Caki2 (cell line): ENCODE results near the gene FAM184B. TPM values are rescaled to one million over a fixed set of nuclear protein-coding genes. Genes with fewer than 3 reads are reported as not detected.

ENCODE experiments used
- DNase-seq: peaks from one replicate; pipeline ENCODE4 v3.0.0-alpha.2; 2015; ENCODE audit warnings: low read depth
- in situ Hi-C: cut with HindIII; loops from 2 replicates; pipeline ENCODE4 v1.10.0; 2016; ENCODE audit warnings: low sequenced_read_pairs, low pct_unique_long_range_greater_than_20kb, mixed read lengths
- total RNA-seq: library from RNA; depleted of rRNA; stranded (reverse); fragments of >200 nt; shearing (Covaris generic); gene quantifications from 2 replicates; pipeline ENCODE4 v1.2.3, GENCODE V29; 2014; ENCODE audit warnings: low replicate concordance

FAM184B gene
- total RNA-seq, 1 experiment from 2014 or later: not detected

- in situ Hi-C loops: no loop called here
- no peak for DNase-seq
Observed at GRCh38 chr4:17619416-17620105, 161.9 kb downstream of the FAM184B start.

GRCh38 chr4:17618926-17619325 is 162.5 kb downstream of the FAM184B start:
- in situ Hi-C loops: no loop called here
- no peak for DNase-seq

- in situ Hi-C loops: no loop called here
- DNase-seq: no peak
Observed at GRCh38 chr4:17616283-17616682, 165.1 kb downstream of the FAM184B start.

GRCh38 chr4:17614416-17615299 is 166.8 kb downstream of the FAM184B start, which contains the start of gene MED28:
Gene MED28, plus strand, starts transcription at chr4:17614641. Its CDS starts 14 bp downstream, at chr4:17614655.
- in situ Hi-C loops: no loop called here
- peak; percentile 81 for DNase-seq

- peak; percentile 10 for DNase-seq
- in situ Hi-C loops: no loop called here
Observed at GRCh38 chr4:17613761-17614415, 167.5 kb downstream of the FAM184B start.

GRCh38 chr4:17605236-17605635 is 176.2 kb downstream of the FAM184B start:
- no peak for DNase-seq
- in situ Hi-C loops: no loop called here

GRCh38 chr4:17599826-17600225 is 181.6 kb downstream of the FAM184B start:
- DNase-seq: no peak
- in situ Hi-C loops: no loop called here

- peak; percentile 29 for DNase-seq
- in situ Hi-C loops: no loop called here
Observed at GRCh38 chr4:17597517-17597916, 183.9 kb downstream of the FAM184B start.

GRCh38 chr4:17595471-17596005 is 185.9 kb downstream of the FAM184B start:
- in situ Hi-C loops: no loop called here
- DNase-seq: no peak

- in situ Hi-C loops: no loop called here
- DNase-seq: no peak
Observed at GRCh38 chr4:17589355-17589754, 192.1 kb downstream of the FAM184B start.

- DNase-seq: no peak
- in situ Hi-C loops: no loop called here
Observed at GRCh38 chr4:17587094-17587822, 194.2 kb downstream of the FAM184B start.

GRCh38 chr4:17584521-17585213 is 196.8 kb downstream of the FAM184B start:
- in situ Hi-C loops: no loop called here
- no peak for DNase-seq

GRCh38 chr4:17583941-17584340 is 197.5 kb downstream of the FAM184B start:
- in situ Hi-C loops: no loop called here
- no peak for DNase-seq

- in situ Hi-C loops: no loop called here
- DNase-seq: no peak
Observed at GRCh38 chr4:17583276-17583675, 198.1 kb downstream of the FAM184B start.

GRCh38 chr4:17580969-17581368 is 200.5 kb downstream of the FAM184B start:
- in situ Hi-C loops: no loop called here
- no peak for DNase-seq
